Breast epithelium (tissue), 3 donors: ENCODE measurements around the gene RHOV.

Experiments
- POLR2A ChIP-seq: fragments of 450-650 bp; IDR thresholded peaks from one replicate; pipeline ENCODE4 v1.6.1; 2016; ENCODE audit warnings: antibody characterized with exemption, mild to moderate bottlenecking, moderate library complexity
- TF ChIP-seq, protein P1 (sequence below), 3 donors: fragments of 450-650 bp; IDR thresholded peaks; one replicate each; pipeline ENCODE4 v1.5.1; 2016 to 2017; ENCODE audit warnings: antibody characterized with exemption in 3 of 3, mild to moderate bottlenecking in 3 of 3, moderate library complexity in 3 of 3

DNA sequence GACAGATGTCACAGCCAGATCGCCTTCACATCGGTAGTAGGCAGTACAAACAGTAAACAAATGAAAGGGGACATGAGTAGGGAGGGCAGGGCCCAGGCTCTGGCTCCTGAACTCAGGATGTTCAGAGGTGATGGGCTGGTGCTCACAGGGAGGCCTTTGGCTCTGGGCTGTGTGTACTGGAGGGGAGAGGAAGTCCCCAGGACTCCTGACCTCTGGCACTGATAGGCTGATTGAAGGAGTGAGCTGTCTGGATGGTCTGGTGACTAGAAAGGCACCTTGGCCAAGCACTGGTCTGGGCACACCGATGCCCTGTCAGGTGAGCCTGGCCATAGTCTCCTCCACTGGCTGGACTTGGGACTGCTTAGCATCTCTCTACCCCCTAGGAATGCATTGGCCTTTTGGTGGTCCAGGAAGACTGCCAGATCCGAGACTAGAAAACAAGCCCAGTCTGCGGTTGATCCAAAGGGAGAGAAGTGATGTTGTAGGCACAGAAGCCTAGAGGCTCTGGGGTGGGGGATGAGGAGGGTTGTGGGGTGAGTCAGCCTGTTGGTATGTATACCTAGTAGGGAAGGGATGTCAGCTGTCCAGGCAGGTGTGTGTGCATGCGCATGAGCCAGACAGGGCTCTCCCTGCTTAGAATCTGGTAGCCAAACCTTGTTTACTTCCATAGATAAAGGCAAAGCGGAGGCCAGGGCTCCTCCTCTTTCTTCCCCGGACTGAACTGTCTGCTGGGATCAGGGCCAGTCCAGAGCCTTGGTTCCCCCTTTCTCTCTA is 28.3 kb downstream of the RHOV start:
- TF ChIP-seq POLR2A, result peak; percentile 37
- TF ChIP-seq, protein P1, sequence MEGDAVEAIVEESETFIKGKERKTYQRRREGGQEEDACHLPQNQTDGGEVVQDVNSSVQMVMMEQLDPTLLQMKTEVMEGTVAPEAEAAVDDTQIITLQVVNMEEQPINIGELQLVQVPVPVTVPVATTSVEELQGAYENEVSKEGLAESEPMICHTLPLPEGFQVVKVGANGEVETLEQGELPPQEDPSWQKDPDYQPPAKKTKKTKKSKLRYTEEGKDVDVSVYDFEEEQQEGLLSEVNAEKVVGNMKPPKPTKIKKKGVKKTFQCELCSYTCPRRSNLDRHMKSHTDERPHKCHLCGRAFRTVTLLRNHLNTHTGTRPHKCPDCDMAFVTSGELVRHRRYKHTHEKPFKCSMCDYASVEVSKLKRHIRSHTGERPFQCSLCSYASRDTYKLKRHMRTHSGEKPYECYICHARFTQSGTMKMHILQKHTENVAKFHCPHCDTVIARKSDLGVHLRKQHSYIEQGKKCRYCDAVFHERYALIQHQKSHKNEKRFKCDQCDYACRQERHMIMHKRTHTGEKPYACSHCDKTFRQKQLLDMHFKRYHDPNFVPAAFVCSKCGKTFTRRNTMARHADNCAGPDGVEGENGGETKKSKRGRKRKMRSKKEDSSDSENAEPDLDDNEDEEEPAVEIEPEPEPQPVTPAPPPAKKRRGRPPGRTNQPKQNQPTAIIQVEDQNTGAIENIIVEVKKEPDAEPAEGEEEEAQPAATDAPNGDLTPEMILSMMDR (IDR thresholded peaks at IDR 0.05), result no peak
